Cardiac muscle cell (in vitro differentiated cells and primary cell): ENCODE results near the gene KRT35. TPM values are rescaled to one million over a fixed set of nuclear protein-coding genes. Genes with fewer than 3 reads are reported as not detected.

Experiments
- DNase-seq, 2 donors: peaks; one replicate each; pipeline versions ENCODE4 v3.0.0 to v3.0.0-alpha.2; 2010 to 2017; ENCODE audit warnings: low read depth in 1 of 2, low spot score in 1 of 2
- H3K27ac ChIP-seq: fragments of 200-600 bp; sonication (generic); 2 replicates; pipeline ENCODE4 v1.5.1; 2016
- H3K27me3 ChIP-seq: fragments of 200-600 bp; sonication (generic); 2 replicates; pipeline ENCODE4 v1.6.0; 2016; ENCODE audit warnings: control low read depth
- H3K36me3 ChIP-seq: fragments of 200-600 bp; sonication (generic); 2 replicates; pipeline ENCODE4 v1.5.1; 2016; ENCODE audit warnings: control low read depth
- H3K4me1 ChIP-seq: fragments of 200-600 bp; sonication (generic); 2 replicates; pipeline ENCODE4 v1.8.1; 2017; ENCODE audit warnings: low read depth, mild to moderate bottlenecking, mixed run types
- H3K4me3 ChIP-seq: fragments of 200-600 bp; sonication (generic); 2 replicates; pipeline ENCODE4 v1.5.1; 2016; ENCODE audit warnings: mild to moderate bottlenecking
- H3K9me3 ChIP-seq: fragments of 200-600 bp; sonication (generic); 2 replicates; pipeline ENCODE4 v1.5.1; 2017; ENCODE audit warnings: low read depth, mild to moderate bottlenecking, control low read depth
- polyA plus RNA-seq: library from polyadenylated mRNA; unstranded; fragments of >200 nt; fragmentation: Nextera tagmentation; extraction: Ambion mirVana; gene quantifications from 2 replicates; pipeline ENCODE4 v1.2.1, GENCODE V29; 2016
- total RNA-seq: library from RNA; depleted of rRNA; stranded (reverse); fragments of >200 nt; gene quantifications from 2 replicates; pipeline ENCODE4 v1.2.3, GENCODE V29; 2016
- TF ChIP-seq, protein P1 (sequence below): IDR thresholded peaks from 2 replicates; pipeline ENCODE4 v1.5.1; 2012; ENCODE audit warnings: low read depth, mild to moderate bottlenecking, low read length

The KRT35 gene
- total and polyA plus RNA-seq, 2 experiments from 2014 or later: not detected

DNA sequence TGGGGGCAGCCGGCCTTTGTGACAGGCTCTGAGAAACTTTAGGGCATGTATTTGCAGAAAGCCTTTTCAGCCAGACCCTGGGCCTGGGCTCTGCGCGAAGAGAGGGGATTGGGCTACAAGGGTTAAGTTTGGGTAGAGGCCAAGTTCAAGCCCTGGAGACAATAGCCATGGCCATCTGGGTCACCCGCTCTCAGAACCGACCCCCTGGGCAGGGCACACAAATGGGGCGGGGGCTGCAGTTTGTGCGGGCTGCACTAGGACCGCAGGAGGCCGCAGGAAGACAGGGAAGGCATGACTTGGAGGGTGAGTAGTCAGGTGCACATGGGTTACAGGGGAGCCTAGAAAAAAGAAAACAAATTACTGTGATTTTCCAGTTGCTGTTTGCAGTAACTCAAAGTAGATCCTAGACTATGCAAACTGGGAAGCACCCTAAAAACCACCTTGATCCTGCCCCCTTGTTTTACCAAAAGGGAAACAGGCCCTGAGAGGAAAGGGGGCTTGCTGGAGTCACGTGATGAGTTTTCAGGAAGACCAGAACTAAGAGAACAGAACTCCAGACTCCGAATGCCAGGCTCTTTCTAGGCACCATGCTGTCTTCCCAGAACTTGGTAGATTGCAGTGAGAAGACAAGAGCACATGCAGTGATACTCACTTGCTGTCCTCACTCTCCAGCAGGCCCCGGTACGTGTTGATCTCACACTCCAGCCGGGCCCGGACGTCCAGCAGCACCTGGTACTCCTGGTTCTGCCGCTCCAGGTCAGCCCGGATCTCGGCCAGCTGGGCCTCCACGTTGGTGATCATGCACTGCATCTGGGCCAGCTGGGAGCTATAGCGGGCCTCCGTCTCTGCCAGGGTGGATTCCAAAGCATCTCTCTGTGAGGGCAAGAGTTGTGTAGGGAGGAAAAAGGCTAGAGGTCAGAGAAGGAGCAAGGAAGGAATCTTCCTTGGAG is 3.8 kb downstream of the KRT35 start:
- no peak for DNase-seq
- no peak overlapping the region for H3K27ac ChIP-seq
- no peaks in the 10 kb centered on the region for H3K27me3 ChIP-seq
- TF ChIP-seq, protein P1, sequence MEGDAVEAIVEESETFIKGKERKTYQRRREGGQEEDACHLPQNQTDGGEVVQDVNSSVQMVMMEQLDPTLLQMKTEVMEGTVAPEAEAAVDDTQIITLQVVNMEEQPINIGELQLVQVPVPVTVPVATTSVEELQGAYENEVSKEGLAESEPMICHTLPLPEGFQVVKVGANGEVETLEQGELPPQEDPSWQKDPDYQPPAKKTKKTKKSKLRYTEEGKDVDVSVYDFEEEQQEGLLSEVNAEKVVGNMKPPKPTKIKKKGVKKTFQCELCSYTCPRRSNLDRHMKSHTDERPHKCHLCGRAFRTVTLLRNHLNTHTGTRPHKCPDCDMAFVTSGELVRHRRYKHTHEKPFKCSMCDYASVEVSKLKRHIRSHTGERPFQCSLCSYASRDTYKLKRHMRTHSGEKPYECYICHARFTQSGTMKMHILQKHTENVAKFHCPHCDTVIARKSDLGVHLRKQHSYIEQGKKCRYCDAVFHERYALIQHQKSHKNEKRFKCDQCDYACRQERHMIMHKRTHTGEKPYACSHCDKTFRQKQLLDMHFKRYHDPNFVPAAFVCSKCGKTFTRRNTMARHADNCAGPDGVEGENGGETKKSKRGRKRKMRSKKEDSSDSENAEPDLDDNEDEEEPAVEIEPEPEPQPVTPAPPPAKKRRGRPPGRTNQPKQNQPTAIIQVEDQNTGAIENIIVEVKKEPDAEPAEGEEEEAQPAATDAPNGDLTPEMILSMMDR: no peak
- H3K9me3 ChIP-seq: no peaks in the 10 kb centered on the region
- no peaks in the 10 kb centered on the region for H3K36me3 ChIP-seq
- no peaks in the 10 kb centered on the region for H3K4me1 ChIP-seq
- no peak overlapping the region for H3K4me3 ChIP-seq

DNA sequence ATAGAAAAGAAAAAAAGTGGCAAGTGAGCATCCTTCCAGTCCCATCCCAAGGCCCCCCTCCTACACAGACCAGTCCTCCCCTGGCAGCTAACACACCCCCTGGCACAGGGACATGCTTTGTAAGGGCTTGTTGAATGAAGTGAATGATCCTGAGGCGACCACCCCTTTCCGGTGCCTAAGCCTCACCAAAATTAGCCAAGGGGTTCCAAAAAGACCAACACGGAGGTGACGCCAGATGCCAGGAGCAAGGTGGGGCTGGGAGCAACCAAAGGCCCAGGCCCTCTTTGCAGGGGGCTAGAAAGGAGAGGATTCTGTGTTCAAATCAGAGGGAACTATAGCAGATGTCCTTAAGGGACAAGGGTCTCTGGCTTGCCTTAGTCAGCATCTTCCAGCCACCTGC is 5.5 kb downstream of the KRT35 start:
- H3K9me3 ChIP-seq: no peaks in the 10 kb centered on the region
- TF ChIP-seq, protein P1: no peak
- no peaks in the 10 kb centered on the region for H3K27me3 ChIP-seq
- no peaks in the 10 kb centered on the region for H3K4me1 ChIP-seq
- H3K4me3 ChIP-seq: no peak overlapping the region
- no peak for DNase-seq
- H3K36me3 ChIP-seq: no peaks in the 10 kb centered on the region
- H3K27ac ChIP-seq: no peak overlapping the region

DNA sequence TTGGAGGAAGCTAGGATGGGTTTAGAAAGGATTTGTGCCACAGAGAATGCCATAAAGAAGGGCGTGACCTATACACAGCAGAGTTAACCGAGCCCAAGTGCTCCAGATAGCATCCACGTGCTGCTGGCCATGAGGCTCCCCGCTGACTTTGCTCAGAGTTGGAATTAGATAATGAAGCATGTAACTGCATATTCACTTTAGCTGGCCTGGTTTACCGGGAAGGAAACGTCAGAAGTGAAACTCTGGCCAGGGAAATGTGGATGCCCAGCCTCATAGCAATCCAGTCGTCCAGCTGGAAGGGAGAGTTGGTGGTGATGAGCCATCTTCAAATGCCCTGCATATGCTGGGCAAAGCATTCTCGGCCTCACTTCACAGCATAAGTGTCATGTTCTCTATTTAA is 6.1 kb downstream of the KRT35 start:
- Histone ChIP-seq H3K9me3 (no peaks in the 10 kb centered on the region), H3K27ac (no peak overlapping the region), H3K27me3 (no peaks in the 10 kb centered on the region), H3K4me3 (no peak overlapping the region), H3K36me3 (no peaks in the 10 kb centered on the region), H3K4me1 (no peaks in the 10 kb centered on the region)
- no peak for DNase-seq
- TF ChIP-seq, protein P1: no peak

DNA sequence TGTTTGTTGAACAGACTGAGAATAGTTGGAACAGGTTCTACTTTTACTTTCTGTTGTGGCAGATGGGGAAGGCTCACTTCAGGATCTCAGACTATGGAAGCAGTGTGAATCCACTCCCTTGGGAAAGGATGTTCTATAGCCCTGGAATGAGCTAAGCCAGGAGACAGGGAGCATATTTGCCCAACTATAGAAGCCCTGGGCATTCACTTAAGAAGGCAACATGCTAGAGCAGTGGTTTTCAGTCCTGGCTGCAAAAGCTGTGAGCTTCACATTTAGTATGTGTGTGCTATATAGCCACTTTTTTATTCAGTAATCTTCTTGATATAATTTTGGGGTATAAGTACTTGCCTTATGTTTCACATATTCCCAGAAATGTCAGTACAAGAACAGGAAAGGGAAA is 12.6 kb downstream of the KRT35 start:
- Histone ChIP-seq H3K27me3 (no peaks in the 10 kb centered on the region), H3K36me3 (no peaks in the 10 kb centered on the region), H3K4me1 (no peaks in the 10 kb centered on the region), H3K27ac (no peak overlapping the region), H3K9me3 (no peaks in the 10 kb centered on the region), H3K4me3 (no peak overlapping the region)
- TF ChIP-seq, protein P1: no peak
- no peak for DNase-seq

DNA sequence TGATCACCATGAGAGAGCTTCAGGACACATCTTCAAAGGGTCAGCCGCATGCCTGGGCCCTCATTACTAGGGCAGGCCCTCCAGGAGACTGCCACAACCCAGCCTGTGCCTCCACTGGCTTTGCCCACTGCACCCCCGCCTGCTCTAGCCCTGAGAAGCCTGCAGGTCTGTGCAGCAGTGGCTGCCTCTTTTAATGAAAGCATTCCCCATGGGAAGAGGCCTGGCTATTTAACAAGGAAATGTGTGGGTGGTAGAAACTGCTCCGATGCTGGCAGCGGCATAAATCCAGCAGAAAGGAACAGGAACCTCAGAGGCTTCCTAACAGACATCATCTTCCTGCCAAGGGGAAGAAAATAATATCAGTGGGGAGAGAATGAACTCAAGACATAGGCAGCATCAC is 13.4 kb downstream of the KRT35 start:
- Histone ChIP-seq H3K36me3 (no peaks in the 10 kb centered on the region), H3K4me1 (no peaks in the 10 kb centered on the region), H3K9me3 (no peaks in the 10 kb centered on the region), H3K27ac (no peak overlapping the region), H3K27me3 (no peaks in the 10 kb centered on the region), H3K4me3 (no peak overlapping the region)
- TF ChIP-seq, protein P1: no peak
- peak in 1 of 2 donors; percentile 74 for DNase-seq
